Activated T-helper 9 cell treated with anti-CD3 and anti-CD28 coated beads, Interleukin-2, amount 50 U/mL, for 16 hours (primary cell): ENCODE data around the gene SMARCA4.

Experiments
- DNase-seq: peaks from one replicate; pipeline ENCODE4 v3.0.0-alpha.2; 2020; ENCODE audit warnings: low read depth

Gene SMARCA4

DNA sequence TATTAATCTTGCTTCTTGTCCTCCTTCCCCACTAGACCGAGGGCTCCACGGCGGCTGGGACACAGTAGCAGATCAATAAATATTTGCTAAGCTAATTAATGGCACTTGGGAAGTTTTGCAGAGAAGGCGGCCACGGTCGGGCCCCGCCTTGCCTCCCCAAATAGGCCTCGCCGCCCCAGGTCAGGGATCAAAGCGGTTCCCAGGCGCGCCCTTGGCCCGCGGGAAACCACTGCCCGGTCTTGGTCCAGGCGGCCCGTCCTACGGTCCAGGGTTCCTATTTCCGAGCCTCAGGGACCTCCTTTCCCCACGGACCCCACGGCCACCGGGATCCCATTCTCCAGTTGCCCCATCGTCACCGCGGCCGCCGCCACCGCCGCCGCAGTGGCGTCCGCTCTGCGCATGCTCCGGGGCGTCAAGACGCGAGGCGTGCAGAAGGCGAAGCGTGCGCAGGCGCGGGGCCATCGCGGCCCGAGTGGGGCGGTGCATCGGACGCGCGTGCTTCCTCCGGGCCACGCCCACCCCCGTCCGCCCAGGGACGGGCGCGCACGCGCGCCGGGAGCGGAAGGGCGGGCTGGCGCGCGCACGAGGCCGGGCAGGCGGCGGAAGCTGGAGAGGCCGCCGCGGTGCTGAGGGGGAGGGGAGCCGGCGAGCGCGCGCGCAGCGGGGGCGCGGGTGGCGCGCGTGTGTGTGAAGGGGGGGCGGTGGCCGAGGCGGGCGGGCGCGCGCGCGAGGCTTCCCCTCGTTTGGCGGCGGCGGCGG lies at the start of gene SMARCA4:
Gene SMARCA4 (plus strand): TSS at position 717 of the 759 bp plus-strand sequence. CDS start 23,122 bp downstream, outside the sequence.
- DNase-seq: peak; percentile 99

DNA sequence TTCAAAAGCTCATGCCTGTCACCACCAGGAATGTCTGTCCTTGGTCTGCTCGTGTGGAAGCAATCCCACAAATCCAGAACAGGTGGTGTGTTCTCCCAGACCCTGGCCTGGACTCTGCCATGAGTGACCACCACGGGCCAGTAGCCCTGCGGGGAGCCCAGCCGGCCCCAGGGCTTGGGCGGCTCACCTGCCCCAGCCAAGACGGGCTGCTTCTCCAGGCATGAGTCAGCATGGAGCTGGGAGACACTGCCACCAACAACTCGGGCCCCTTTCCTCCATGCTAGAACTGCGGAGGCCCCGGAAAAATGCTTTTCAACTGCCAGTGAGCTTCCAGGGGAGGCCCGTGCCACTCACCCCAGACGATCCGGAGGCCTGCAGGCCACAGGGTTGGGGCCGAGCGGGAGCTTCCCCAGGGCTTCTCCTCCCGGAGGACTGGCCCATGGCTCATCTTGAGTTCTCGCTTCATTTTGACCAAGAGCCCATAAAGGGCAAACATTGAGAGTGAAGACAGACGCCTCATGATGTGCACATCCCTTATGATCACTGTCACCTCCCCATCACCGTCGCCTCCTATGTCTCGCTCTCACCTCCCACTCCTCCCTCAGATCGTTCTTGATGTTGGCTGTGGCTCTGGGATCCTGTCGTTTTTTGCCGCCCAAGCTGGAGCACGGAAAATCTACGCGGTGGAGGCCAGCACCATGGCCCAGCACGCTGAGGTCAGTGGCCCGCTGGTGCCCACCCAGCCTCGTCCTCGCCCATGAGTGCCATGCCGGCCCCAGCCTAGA lies 49.1 kb upstream of the SMARCA4 start:
- DNase-seq: no peak

DNA sequence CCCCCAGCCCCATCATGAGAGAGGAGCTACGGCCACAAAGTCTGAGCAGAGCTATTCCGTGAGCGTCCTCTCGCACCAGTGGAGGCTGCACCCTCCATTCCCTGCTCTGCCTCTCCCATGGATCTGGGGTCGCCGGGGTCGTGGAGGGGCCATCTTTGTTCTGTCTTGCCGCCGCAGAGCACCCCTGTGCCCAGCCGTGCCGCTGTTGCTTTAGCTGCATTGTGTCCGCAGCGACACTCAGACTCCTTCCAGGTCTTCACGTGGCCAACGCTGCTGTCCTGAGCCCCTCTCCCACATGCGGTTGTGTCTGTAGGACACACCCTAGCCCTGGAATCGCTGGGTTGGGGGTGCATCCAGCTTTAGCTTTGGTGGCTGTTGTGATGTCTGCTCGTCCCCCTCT lies 48.2 kb upstream of the SMARCA4 start:
- DNase-seq: no peak

DNA sequence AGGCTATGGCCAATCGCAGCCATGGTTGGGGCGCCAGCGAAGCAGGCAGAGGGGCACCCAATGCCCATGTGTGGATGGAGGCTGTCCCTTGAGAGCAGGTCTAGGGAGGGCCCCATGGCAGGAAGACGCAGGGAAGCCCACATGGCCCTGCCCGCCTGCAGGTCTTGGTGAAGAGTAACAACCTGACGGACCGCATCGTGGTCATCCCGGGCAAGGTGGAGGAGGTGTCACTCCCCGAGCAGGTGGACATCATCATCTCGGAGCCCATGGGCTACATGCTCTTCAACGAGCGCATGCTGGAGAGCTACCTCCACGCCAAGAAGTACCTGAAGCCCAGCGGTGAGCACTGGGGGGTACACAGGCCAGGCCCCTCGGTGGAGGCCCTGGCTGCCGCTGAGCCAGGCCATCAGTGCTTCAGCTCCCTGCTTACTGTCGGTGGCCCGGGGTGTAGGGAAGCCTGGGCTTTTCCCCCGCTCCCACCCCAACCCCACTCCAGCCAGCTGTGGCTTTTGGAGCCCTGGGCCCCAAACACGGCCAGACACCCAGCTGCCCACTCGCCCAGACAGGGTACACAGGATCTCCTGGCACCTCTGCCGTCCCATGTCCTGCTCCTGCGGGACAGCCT lies 47.0 kb upstream of the SMARCA4 start:
- no peak for DNase-seq

DNA sequence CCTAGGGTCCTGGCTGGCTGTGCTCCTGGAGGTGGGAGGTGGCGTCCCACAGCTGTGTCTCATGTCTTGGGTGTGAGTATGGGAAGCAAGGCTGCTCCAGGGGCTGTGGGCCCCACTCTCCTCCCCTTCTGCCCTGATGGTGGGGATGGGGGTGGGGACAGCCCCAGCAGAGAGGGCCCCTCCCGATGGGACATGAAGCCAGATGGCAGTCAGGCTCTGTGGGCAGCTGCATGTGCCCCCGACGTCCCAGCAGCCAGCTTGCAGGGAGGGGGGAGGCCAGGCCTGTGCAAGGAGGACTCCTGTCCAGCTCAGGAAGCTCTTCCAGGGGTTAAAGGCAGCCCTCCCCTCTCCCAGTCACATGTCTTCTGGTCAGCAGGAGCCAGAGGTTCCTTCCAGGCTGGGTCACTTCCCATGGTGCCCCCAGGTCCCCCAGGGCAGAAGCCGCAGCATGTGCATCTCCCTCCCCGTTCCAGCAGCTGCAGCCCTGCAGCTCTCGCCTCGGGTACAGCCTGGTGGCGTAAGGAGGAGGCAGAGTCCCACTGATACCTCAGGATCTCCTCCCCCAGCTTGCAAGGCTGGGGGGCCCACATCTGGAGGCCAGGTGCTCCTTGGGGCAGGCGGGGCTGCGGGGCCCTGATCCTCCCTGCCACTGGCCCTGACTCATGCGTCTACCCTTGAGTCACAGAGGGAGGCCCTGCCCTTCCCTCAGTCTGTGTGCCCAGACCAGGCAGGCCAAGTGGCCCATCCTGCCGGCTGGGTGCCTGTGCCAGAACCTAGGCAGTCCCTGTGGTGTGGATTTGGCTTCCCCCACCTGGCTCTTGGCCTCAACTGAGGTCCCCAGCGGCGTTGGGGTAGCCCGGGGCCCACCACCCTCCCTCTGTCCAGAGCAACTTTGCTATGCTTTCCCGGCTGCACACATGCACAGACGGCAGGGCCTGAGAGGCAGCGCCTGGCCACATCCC lies 45.4 kb upstream of the SMARCA4 start:
- DNase-seq: no peak

DNA sequence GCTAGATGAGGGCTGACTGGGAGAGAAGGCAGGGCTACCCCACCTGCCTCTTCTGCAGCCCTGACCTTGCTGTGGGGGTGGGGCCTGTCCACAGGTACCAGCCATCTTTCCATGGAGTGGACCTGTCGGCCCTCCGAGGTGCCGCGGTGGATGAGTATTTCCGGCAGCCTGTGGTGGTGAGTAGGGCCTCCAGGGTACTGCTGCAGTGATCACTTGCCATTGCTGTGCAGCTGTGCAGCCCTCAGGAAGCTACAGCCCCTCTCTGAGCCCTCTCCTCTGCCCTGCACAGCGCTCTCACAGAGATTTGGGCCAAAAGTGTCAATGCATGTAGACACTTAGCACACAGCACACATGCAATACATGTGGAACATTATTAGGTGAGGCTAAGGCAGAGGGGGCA lies 44.2 kb upstream of the SMARCA4 start:
- no peak for DNase-seq

DNA sequence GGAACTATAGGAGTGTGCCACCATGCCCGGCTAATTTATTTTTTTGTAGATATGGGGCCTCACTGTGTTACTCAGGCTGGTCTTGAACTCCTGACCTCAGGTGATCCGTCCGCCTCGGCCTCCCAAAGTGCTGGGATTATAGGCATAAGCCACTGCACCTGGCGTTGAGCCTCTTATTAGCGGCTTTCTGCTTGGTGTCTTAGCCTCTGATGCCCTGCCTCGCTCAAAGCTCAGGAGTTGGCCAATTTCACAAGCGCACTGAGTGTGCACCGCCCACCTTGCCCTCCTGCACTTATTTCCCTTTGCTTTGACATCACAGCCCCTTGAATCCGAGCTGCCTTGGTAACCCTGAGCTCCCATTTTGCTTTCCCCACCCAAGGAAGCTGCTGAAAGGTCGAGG lies 42.5 kb upstream of the SMARCA4 start:
- no peak for DNase-seq

DNA sequence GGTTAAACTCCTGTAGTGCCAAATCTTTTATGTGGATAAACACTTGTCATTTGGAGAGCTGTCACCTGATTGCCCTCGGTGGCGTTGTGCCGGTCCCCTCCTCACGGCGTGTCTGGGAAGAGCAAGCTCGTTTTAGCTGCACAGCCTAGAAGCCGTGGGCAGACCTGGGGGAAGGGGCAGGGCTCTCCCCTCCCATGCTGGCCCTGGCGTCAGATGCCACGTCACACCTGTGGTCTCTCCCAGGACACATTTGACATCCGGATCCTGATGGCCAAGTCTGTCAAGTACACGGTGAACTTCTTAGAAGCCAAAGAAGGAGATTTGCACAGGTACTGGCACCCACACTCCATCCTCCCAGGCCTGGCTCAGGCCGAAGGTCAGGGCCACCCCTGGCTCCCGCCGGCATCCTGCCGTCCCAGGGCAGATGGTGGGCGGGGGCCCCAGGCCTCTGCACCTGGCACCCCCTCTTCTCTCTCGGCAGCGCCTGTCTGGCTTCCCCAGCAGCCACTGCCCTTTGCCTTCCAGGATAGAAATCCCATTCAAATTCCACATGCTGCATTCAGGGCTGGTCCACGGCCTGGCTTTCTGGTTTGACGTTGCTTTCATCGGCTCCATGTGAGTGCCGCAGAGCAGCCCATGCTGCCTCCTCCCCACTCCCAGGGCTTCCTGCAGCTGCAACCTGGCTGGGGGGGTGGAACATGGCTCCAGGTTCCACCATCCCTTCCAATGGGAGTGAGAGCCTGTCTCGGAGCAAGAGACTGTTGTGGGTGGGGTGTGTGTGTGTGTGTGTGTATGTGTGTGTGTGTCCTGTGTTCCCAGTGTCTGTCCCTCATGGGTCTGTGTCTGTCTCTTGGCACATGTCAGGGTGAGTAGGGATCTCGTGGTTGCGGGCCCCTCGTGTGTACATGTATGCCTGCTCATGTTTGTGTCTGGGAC lies 41.2 kb upstream of the SMARCA4 start:
- no peak for DNase-seq

DNA sequence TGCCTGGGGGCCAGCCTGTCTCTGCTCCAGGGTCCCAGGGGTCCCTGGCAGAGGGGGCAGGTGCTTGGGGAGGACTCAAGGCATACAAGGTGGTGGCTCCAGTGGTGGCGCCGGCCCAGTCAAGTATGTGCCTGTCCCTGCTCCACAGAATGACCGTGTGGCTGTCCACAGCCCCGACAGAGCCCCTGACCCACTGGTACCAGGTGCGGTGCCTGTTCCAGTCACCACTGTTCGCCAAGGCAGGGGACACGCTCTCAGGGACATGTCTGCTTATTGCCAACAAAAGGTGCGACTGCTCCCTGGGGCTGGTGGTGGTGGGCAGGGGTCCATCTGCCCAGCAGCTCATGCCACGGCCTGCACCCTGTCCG lies 40.6 kb upstream of the SMARCA4 start:
- DNase-seq: no peak

DNA sequence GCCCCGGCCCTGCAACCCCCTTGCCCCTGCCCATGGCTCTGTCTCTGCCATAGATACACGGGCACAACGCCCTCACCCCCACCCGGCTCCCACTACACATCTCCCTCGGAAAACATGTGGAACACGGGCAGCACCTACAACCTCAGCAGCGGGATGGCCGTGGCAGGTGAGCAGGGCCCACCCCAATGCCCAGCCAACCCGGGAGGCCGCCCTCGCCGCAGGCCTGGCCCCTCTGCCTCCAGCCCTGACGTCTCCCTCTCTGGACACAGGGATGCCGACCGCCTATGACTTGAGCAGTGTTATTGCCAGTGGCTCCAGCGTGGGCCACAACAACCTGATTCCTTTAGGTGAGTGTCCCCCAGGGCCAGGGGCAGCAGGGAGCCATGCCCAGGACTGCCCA lies 40.0 kb upstream of the SMARCA4 start:
- DNase-seq: no peak

DNA sequence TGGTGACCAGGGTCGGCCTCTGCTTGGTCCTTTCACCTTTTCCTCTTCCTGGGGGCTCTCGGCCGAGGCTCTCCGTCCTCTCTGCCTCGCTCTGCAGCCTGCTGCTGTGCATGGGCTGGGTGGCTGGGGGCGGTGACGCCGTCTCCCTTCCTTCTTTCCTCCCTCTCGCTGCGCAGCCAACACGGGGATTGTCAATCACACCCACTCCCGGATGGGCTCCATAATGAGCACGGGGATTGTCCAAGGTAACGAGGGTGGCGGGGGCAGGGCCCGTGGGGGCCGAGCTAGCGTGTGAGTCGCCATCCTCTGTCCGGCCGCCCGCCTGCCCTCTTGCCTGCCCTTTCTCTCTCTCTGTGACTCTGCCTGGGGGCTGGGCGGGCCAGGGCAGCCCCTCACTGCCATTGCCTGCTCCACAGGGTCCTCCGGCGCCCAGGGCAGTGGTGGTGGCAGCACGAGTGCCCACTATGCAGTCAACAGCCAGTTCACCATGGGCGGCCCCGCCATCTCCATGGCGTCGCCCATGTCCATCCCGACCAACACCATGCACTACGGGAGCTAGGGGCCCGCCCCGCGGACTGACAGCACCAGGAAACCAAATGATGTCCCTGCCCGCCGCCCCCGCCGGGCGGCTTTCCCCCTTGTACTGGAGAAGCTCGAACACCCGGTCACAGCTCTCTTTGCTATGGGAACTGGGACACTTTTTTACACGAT lies 39.5 kb upstream of the SMARCA4 start:
- DNase-seq: no peak

DNA sequence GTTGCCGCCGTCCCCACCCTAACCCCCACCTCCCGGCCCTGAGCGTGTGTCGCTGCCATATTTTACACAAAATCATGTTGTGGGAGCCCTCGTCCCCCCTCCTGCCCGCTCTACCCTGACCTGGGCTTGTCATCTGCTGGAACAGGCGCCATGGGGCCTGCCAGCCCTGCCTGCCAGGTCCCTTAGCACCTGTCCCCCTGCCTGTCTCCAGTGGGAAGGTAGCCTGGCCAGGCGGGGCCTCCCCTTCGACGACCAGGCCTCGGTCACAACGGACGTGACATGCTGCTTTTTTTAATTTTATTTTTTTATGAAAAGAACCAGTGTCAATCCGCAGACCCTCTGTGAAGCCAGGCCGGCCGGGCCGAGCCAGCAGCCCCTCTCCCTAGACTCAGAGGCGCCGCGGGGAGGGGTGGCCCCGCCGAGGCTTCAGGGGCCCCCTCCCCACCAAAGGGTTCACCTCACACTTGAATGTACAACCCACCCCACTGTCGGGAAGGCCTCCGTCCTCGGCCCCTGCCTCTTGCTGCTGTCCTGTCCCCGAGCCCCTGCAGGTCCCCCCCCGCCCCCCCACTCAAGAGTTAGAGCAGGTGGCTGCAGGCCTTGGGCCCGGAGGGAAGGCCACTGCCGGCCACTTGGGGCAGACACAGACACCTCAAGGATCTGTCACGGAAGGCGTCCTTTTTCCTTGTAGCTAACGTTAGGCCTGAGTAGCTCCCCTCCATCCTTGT lies 38.8 kb upstream of the SMARCA4 start:
- no peak for DNase-seq

DNA sequence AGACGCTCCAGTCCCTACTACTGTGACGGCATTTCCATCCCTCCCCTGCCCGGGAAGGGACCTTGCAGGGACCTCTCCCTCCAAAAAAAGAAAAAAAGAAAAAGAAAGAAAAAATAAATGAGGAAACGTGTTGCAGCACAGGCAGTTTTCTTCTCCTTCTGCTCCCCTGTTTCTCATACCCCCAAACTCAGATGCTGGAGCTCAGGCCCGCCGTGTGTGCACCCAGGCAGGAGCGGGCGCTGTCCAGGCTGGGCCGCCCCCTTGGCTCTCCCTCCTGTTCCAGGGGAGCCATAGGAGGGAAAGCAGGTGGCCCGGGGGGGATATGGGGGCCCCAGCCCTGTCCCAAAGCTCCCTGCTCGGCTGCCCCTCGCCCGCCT lies 38.2 kb upstream of the SMARCA4 start:
- no peak for DNase-seq

DNA sequence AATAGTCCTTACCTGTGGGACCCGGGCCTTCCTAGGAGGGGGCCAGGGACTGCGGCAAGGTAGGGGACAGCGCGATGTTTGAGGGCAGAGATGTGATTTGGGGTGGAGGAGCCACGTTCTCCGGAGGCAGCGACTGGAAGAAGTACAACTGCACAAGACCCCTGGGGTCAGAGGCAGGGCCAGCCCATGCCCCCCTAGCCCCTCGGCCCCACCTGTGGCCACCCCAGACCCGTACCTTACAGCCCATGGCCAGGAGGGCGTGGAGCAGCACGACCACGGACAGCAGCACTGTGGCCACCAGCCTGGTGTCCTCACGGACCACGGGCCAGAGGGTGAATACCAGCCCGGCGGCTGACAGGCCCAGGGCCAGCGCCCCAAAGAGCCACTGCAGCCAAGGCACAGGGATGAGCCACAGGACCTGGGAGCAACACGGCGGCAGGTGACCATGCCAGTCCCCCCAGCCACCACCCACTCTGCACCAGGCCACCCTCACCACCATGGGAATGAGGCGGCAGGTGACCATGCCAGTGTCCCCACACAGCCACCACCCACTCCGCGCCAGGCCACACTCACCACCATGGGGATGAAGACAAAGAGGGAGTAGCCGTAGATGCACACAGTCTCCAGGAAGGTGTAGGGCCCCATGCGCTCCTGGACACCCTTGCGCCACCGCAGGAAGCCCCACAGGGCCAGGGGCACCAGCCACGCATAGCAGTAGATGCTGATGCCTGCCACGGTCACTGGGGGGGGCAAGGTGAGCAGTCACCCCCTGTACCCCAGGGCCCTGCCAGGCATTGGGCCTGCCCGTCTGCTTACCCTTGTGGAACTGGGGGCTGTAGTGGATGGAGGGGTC lies 37.3 kb upstream of the SMARCA4 start:
- DNase-seq: no peak

DNA sequence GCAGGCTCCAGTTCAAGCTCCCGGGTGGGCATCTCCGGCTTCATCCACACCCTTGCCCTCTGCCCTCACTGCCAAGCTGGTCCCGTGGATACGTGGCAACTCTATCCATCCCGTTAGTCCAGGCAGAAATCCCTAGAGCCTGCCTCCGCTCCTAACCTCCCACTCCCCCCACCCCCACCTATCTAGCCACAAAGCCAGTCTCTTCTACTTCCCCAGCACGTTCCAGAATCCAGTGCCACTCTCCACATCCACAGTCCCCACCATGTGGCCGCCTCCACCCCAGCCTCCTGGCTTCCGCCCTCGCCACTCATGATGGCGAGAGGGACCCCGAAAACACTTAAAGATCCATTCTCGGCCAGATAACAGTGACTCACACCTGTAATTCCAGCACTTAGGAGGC lies 36.2 kb upstream of the SMARCA4 start:
- DNase-seq: no peak

DNA sequence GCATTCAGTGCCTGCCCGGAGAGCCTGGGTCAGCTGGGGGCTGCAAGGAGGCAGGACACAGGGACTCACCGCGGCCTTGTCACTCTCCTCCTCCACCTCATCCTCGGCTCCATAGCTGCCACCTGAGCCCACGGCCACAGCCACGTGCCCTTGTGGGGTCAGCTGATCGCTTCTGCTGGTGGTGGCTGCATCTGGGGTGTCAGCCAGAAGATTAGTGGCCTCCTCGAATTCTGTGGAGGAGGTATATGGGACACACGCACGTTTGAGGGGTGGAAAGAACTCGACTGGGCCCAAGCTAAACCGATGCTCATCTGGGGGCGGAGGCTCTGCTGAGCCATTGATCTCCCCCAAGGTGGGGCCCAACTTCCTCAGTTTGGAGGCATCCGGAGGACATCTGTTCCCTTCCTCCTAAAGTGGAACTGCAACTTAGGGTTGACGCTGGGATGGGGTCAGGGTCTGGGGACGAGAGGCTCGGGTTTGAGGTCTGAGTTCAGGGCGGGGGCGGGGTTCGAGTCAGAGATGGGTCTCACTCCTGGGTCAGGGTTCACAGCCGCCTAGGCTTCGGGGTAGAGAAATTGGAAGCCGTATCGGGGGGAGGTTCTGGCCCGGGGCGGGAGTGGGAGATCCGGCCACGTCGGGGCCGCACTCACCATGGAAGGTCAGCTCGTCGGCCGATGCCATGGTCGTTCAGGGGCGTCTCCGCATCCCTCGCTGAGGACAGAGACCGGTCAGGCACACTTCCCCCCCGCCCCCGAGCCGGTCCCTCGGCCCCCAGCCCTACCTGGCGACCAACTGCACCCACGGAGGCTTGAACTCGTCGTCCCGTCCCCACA lies 32.9 kb upstream of the SMARCA4 start:
- DNase-seq: no peak

DNA sequence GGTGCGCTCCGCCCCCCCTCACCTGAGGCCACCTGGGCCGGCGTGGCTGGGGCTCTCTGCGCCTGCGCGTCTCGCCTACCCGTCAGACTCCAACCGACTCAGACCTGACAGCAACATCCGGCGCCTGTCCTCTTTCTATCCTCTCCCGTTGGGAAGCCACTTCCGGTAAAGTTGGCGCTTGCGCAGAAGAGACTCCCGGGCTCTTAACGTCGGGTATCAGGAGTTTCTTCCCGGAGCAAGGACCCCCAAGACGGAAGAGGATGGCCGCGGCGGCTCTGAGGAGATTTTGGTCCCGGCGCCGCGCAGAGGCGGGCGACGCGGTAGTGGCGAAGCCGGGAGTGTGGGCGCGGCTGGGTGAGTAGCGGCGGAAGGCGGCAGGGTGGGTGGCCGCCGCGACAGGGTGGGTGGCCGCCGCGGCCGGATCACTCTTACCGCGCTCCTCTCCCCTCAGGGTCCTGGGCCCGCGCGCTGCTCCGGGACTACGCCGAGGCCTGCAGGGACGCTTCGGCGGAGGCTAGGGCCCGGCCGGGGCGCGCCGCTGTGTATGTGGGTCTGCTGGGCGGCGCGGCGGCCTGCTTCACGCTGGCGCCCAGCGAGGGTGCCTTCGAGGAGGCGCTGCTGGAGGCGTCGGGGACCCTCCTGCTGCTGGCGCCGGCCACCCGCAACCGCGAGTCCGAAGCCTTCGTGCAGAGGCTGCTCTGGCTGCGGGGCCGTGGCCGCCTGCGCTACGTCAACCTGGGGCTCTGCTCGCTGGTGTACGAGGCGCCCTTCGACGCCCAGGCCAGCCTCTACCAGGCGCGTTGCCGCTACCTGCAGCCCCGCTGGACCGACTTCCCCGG lies 32.0 kb upstream of the SMARCA4 start, which contains the start of the genes TIMM29 and YIPF2:
Gene TIMM29 (plus strand): TSS at position 249 of the 839 bp plus-strand sequence. CDS start 12 bp downstream, at position 261.
Gene YIPF2 (minus strand): TSS at position 77 of the 839 bp plus-strand sequence. CDS start 229 bp downstream, outside the sequence.
- peak; percentile 92 for DNase-seq
